ENCODE measurements around the gene GULP1.

The GULP1 gene

DNA sequence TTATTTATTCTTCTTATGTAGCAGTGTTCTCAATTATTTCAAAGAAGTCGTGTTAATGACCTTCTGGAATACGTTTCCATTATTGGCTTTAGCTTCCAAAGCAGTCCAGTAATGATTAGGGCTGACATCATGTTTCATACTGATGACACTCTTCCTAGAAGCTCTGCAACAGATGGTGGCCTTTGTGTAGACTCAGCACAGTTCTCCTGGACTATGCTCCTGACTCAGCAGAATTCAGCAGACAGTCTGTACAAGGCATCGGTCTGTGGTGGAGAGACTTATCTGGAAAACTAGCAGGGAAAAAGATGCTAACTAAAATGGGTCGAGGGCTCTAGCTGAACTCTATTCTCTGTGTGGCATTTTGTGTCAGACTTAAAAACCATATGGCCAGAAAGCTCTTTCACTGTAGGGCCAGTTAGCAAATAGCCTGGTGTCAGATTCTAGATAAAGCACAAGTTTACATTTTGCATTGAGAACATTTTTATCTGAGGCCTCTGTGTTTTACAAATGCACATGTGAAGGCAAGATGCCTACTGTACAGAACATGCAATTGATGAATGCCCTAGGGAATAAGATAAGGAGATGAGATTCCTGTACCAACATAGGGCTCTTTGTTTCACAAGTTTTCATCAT lies 35.1 kb downstream of the GULP1 start:
- DNase-seq, result no peak

DNA sequence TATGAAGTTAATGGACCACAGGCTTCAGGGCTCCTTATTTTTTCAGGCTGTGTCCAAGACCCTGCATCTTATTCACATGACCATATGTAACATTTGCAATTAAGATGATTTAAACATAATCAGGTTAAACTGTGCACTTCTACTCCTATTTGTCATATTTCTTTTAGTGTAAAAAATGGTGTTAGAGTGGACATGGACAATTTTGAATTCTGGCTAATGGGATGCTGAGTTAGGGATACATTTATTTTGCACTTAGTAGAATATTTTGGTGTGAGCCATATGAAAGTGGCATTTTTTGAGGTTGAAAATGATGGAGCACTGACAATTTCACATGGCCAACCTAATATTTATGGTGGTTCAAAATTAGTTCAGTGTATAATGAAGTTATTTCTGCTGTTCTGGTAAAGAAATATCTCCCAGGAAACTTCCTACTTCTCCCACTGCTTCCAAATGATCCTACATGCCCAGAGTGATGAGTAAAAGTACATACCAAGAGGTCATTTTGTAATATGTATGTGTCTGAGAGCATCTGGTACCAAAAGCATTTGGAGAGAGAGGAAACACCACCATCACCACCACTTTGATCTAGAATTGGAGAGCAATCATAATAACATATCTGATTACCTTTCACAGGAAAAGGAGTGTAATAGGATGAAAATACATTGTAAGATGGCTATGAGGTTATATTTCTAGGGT lies 36.0 kb downstream of the GULP1 start:
- DNase-seq, result no peak

GRCh38 chr2:188328419-188328818 lies 36.7 kb downstream of the GULP1 start:
- DNase-seq, result no peak

DNA sequence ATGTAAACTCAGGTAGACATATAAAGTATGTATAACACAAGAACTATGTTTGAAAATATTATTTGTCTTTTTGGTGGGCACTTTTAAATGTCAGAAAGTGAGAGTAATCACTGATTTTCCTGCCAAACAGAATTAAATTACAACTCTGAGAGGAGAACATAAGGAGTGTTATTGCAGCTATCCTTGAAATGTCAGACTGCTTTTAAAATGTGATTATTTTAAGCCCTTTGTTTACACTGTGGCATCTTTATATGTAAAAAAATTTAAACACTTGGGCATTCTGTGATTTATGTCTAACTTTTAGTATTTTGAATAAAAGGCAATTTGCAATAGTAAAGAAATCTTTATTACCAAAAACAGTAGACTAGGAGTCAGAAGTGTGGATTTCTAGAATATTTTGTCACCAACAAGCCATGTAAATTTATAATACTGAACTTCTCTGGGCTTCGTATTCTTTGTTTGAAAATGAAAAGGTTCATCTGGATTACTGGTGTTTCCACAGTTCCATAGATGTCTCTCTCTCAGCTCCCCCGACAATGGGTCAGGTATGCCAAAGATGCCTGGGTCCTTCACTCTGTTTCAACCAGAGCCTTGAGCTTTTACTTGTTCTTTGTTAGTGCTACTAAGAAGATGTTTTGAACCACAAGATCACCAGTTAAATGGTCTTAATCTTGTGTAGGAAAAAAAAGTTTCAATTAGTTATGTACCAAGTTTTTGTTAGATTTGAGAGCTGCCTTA lies 38.8 kb downstream of the GULP1 start:
- DNase-seq, result no peak

- DNase-seq, result no peak
Measured at GRCh38 chr2:188332619-188333018, 40.9 kb downstream of the GULP1 start.

GRCh38 chr2:188333751-188334524 lies 42.3 kb downstream of the GULP1 start:
- DNase-seq, result no peak

DNA sequence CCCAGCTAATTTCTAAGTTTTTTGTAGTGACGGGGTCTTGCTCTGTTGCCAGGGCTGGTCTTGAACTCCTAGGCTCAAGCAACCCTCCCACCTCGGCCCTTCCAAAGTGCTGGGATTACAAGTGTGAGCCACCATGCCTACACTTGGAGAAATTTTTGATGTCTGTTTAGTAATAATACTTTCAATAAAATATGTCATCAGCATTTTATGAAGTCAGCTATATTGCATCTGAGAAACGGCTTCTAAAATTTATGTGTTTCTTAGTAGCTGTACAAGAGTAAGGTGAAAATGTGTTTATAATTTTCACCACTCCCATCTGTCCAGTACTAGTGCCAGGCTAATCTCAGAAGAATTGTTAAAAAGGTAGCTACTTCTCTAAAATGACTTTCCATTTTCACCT lies 46.8 kb downstream of the GULP1 start:
- DNase-seq, result no peak

DNA sequence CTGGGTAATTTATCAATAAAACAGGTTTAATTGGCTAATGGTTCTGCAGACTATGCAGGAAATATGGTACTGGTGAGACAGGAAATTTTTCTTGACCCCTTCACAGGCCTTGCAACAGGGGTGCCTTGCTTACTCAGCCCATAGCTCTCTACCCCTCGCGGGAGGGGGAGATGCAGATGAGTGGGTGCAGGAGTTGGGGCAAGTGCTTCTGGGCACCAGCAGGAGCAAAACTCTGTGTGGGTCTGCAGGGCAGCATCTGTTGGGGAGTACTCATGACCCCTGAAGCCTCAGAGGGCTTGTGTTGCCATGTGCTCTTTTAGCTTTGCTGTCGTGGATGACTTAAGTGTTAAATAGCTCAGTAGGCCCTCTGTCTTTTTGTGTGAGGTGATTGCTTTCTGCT lies 48.6 kb downstream of the GULP1 start:
- no peak for DNase-seq

- DNase-seq, result no peak
Measured at GRCh38 chr2:188345020-188345419, 53.3 kb downstream of the GULP1 start.

DNA sequence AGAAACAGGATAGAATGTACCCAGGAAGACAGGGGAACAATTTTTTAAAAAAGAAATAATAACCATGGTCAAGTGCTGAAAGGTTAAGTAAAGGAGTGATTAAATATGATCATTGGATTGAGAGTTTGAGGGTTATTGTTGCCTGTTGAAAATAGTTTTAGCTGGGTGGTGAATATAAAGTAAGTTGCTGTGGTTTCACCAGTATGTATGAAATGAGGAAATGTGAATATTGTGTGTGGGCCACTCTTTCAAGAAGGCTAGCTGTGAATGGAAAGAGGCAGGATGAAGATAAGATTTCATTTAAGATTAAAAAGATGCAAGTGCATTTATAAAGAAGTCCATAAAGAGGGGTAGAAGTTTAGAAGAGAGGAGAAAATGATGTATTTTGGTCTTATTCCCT lies 53.8 kb downstream of the GULP1 start:
- no peak for DNase-seq

- no peak for DNase-seq
Measured at GRCh38 chr2:188345831-188346458, 54.3 kb downstream of the GULP1 start.

- DNase-seq, result no peak
Measured at GRCh38 chr2:188349019-188349418, 57.3 kb downstream of the GULP1 start.

GRCh38 chr2:188353282-188353681 lies 61.6 kb downstream of the GULP1 start:
- DNase-seq, result no peak

DNA sequence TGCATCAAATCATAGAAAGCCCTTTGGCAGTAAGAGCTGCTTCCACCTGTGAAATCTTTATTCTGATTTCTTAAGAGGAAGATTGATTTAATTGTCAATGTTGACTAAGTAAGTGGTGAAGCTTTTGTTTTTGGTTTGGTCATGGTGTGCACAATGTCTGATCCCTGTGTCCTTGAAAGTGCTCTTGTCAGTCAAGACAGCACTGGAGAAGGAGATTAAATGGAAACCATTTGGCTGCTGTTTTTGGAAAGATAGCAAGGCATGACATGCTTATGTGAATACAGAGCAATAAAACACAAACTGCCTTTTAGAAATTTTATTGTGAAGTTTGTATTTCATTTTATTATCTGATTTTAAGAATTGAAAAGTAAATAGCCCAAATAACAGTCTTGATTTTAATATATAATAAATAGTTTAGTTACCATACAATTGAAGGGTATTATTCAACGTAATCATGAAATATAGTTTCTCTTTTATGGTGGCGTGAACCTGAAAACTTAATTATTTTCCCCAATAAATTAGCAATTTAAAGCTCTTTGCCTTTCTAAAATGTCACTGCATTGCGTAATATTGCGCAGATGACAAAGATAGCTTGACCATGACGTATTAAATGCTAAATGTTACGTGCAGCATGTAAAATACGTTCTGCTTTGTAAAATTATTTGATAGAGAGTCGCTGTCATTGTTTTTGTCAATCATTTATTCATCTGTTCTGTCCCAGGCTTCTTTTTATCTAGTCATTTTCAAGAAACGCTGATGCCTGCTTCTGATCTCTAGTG lies 69.0 kb downstream of the GULP1 start:
- DNase-seq, result no peak

DNA sequence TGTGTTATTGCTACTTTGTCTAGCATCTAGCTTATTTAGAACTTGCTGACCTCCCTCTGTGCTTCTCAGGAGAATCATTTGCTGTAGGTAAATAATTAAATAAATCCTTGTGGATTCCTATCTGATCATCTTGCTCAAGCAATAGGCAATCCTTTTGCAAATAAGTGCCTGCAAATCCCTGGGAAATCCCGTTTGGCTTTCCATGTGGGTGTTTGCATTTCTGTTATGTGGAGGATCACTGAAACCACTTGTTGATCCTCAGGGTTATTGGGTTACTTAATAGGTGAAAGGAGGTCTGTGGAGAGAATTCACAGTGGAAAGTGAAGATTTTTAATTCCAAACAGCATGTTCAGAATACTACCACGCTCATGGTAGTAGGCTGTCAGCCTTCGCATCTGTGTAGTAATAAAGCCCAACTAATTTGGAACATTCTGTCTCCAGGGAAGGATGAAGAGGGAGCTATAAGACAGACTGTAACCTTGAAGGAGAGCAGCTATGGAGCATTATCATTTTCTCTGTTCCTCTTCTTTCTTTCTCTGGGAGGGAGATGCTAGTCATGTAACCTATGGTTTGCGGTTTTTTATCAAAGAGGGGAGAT lies 72.5 kb downstream of the GULP1 start:
- DNase-seq, result no peak

GRCh38 chr2:188365058-188365641 lies 73.5 kb downstream of the GULP1 start:
- DNase-seq, result no peak

DNA sequence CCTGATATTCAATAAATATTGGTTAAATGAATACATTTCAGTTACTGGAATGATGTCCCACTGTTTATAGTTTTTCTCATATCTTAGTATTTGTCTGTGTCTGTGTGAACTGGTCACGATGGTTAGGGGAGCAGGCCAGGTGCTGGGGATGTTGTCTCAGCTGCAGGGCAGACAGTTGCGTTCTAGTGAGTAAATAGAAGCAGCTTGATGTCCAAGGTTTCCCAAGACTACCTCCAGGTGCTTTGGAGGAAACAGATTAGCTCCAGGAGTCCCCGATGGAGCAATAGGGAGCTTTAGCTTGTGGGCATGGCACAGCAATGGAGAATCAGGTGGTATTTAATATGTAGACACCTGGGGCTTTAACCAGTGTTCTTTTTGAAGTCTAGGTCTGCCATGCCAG lies 75.5 kb downstream of the GULP1 start:
- DNase-seq, result no peak

DNA sequence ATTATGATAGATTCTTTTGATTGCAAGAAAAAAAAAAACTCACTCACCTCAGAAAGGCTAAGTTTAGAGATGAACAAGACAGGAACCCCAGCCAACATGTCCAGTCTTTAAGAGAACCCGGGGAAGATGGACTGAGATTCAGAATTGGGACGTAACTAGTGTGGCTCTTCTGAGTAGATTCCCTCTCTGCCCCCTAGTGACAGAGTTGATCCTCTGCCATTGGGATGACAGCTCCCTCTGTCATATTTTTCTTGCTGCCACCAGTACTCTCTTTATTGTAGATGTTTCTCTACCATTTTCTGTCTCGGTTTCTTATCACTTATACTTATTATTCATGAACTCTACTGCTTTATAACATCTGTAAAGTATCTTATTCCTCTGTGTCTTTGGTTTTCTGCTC lies 77.7 kb downstream of the GULP1 start:
- no peak for DNase-seq

DNA sequence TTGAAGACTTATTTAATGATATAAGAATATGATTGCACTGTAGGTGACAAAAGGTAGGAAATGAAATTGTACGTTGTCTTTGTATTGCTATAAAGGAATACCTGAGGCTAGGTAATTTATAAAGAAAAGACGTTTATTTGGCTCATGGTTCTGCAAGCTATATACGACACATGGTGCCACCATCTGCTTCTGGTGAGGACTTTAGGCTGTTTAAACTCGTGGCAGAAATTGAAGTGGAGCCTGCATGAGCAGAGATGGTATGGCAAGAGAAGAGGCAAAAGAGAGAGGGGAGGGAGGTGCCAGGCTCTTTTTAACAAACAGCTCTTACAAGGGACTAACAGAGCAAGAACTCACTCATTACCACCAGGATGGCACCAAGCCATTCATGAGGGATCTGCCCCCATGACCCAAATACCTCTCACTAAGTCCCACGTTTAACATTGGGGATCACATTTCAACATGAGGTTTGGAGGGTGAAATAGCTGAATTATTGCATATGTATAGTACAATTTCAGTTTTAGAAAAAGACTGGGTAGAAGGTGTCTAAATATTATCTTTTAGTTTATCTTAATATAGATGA lies 86.8 kb downstream of the GULP1 start:
- no peak for DNase-seq

GRCh38 chr2:188379748-188380147 lies 88.1 kb downstream of the GULP1 start:
- no peak for DNase-seq

- no peak for DNase-seq
Measured at GRCh38 chr2:188380280-188380679, 88.6 kb downstream of the GULP1 start.
